GM18520 (cell line): Measurements from ENCODE around the gene OSBPL1A.
"Not testable (repeated sequence)": the region's sequence is repeated elsewhere in the genome, so short reads cannot be mapped to it uniquely, and the experiment has no call there.

Experiments used
- ATAC-seq: cut with Tn5 transposase; IDR thresholded peaks from one replicate; pipeline ENCODE4 v1.9.1; 2021; ENCODE audit not compliant: unreplicated experiment

OSBPL1A gene

GRCh38 chr18:24189664-24190346, 207.8 kb downstream of the OSBPL1A start:
- no peak for ATAC-seq

GRCh38 chr18:24189007-24189528, 208.6 kb downstream of the OSBPL1A start:
- peak; percentile 51 for ATAC-seq

GRCh38 chr18:24188120-24188519, 209.5 kb downstream of the OSBPL1A start:
- no peak for ATAC-seq

GRCh38 chr18:24187689-24188088, 209.9 kb downstream of the OSBPL1A start:
- no peak for ATAC-seq

GRCh38 chr18:24187049-24187448, 210.6 kb downstream of the OSBPL1A start:
- ATAC-seq: no peak

- ATAC-seq: no peak
These were observed 211.8 kb downstream of the OSBPL1A start for GRCh38 chr18:24185805-24186204.

GRCh38 chr18:24181806-24182205, 215.8 kb downstream of the OSBPL1A start:
- ATAC-seq: no peak

- ATAC-seq: no peak
These were observed 217.6 kb downstream of the OSBPL1A start for GRCh38 chr18:24180048-24180447.

GRCh38 chr18:24177499-24178133, 220.0 kb downstream of the OSBPL1A start:
- ATAC-seq: no peak

GRCh38 chr18:24176727-24177416, 220.8 kb downstream of the OSBPL1A start:
- ATAC-seq: no peak

- ATAC-seq: no peak
These were observed 223.6 kb downstream of the OSBPL1A start for GRCh38 chr18:24173997-24174396.

GRCh38 chr18:24170360-24170759, 227.3 kb downstream of the OSBPL1A start:
- no peak for ATAC-seq

GRCh38 chr18:24168496-24168895, 229.1 kb downstream of the OSBPL1A start:
- no peak for ATAC-seq

GRCh38 chr18:24161304-24161703, 236.3 kb downstream of the OSBPL1A start:
- no peak for ATAC-seq

- no peak for ATAC-seq
These were observed 237.5 kb downstream of the OSBPL1A start for GRCh38 chr18:24160086-24160485.

GRCh38 chr18:24157855-24158254, 239.8 kb downstream of the OSBPL1A start:
- no peak for ATAC-seq

- ATAC-seq: no peak
These were observed 244.2 kb downstream of the OSBPL1A start for GRCh38 chr18:24153397-24153796.

- not testable (repeated sequence) for ATAC-seq
These were observed 248.0 kb downstream of the OSBPL1A start for GRCh38 chr18:24149591-24149990.

GRCh38 chr18:24142376-24142775, 255.2 kb downstream of the OSBPL1A start:
- no peak for ATAC-seq

GRCh38 chr18:24140697-24141096, 256.9 kb downstream of the OSBPL1A start:
- ATAC-seq: no peak

GRCh38 chr18:24138789-24139616, 258.6 kb downstream of the OSBPL1A start, which contains the start of gene CABYR:
Gene CABYR, plus strand, starts transcription at chr18:24139062. Its CDS starts 4,053 bp downstream, at chr18:24143115.
- peak; percentile 84 for ATAC-seq
